HG02763 (cell line): ENCODE measurements around the gene ZNRF3.

ENCODE experiments used
- ATAC-seq: cut with Tn5 transposase; IDR thresholded peaks from one replicate; pipeline ENCODE4 v1.9.1; 2021; ENCODE audit warnings: mild to moderate bottlenecking, moderate library complexity; ENCODE audit not compliant: unreplicated experiment

ZNRF3 gene

DNA sequence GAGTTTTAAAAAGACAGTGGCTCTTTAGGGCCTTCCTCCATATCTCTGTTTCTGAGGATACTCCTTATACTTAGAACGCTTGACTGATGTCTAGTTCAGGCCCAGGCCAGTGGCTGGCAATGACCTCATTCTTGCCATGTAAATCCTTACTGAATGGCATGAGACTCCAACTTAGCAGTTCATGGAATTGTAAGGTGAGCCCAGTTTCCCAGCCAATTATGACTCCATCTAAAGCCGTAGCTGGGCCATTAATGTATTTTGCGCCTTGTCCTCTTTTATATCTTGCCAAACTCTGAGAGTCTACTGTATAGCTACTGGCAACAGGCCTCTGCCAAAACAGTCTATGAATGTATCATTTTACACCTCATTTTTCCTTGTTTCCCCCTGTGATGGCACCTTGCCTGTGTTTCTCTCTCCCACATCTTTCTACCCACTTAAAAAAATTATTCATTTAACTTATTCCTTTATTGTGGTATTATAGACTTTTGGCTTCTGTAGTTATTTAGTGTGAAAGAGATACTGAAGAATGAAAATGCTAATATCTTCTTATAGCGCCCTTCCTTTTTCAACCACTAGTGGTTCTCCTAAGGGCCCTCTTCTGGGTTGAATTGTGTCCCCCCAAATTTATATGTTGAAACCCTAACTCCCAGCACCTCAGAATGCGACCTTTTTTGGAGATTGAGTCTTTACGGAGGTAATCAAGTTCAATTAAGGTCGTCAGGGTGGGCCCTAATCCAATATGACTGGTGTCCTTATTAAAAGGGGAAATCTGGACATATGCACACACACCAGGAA lies 67.4 kb downstream of the ZNRF3 start:
- no peak for ATAC-seq

DNA sequence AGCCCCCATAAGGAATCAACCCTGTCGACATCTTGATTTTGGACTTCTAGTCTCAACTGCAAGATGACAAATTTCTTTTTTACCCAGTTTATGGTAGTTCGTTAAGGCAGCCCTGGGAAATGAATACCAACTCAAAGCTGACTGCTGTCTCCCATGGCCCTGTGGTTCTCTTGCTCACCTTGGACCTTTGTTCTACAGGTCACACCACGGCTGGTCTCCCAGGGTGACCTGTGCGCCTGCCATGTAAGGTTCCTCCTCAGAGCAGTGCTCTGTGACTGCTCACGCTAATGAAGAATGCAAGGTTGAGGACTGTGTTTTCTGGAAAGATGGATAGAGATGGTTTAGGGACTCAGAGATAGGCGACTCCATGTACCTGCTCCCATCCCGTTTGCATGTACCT lies 68.2 kb downstream of the ZNRF3 start:
- ATAC-seq: no peak

DNA sequence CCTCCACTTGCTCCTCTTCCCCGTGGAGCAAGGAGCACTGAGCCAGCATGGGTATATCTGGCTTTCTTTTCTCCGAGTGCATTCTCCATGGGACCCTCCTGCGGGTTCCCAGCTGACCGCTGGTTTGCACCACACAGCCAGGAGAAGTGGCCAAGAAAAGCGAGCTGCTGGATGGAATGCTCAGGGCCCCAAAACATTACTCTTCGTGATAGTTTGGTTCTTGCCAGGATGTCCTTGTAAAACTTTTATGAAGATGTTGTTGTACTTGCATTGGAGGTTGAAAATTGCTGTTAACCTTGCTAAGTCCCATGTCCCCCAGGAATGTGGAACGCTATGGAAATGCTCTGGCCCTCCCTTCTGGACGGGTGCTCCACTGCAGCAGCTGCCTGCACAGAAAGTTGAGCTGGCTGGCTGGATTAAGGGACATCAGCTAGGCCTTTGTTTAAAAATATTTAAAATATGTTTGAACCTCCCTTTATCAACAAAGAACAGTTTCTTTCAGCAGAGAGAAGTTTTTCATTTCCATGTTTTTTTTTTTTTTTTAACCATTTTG lies 68.7 kb downstream of the ZNRF3 start:
- no peak for ATAC-seq

DNA sequence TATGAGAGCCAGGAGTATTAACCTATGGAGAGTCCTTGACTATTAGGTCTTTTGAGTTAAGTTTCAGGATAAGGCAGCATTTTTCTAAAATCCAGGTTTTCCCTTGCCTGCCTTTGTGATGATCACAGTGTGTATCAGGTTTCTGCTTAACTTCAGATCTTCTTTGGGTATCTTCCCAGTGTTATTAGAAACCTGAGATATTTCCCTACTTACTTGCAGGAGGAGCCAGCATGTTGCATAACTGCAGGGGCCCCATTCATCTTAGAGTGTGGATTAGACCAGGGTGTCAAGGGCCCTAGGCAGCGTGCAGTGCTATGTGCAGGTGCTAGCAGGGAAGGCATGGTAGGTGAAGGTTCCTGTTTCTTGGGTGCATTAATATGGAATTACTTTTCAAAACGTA lies 69.5 kb downstream of the ZNRF3 start:
- no peak for ATAC-seq

DNA sequence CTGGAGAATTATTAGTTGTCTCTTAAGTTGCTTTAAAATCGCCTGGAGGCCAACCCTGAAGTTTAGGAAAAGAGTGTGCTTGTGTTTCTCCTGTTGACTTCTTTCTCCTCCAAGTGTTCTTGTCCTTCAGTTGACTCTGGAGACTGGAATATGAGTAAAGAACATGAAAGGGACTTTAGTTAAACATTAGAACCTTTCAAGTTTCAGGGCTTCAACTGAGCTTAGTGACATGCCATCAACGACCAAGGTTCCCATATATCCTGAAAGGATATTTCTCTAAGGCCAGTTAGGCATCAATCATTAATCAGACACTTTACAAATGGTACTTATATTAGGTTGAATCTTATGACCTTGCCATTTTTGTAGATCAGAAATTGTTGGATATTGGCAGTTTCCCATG lies 70.0 kb downstream of the ZNRF3 start:
- no peak for ATAC-seq

DNA sequence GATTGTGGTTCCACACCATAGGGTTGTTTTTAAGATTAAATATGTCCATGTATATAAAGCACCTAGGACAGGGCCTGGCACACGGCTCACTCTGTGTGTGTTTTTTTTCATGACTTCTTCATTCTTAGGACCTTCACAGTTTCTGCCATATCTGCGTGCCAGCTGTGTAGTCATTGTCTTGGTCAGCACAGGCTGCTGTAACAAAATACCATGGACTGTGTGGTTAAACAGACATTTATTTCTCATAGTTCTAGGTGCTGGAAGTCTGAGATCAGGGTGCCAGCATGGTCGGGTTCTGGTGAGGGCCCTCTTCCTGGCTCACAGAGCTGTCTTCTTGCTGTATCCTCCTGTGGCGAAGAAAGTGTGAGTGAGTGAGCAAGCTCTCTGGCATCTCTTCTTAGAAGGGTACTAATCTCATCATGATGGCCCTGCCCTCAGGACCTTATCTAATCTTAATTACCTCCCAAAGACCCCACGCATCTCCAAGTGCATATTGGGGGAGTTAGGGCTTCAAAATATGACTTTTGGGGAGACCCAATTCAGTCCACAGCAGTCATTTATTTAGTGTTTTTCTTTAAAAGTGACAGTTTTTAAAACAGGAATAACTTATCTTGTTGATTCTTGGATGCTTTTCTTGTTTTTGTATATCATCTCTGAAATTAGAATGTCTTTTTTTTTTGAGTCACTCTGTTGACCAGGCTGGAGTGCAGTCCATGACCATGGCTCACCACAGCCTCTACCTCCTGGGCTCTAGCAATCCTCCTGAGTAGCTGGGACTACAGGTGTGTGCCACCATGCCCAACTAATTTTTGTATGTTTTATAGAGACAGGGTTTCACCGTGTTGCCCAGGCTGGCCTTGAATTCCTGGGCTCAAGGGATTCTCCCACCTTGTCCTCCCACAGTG lies 70.9 kb downstream of the ZNRF3 start:
- ATAC-seq: no peak

DNA sequence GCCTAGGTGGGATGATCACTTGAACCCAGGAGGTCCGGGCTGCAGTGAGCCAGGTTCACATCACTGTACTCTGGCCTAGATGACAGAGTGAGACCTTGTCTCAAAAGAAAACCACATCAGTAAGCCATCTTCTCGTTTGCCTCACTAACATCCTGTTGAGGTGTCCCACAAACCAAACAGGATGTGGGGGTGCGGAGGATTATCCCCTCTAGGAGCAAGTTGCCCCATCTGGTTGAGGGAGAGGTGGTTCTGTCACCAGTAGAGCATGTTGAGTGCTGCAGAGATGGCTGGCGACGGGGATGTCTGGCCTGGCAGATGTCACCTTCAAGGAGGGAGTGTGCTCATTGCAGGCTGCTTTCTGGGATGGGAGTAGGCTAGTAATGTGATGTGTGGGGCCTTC lies 72.4 kb downstream of the ZNRF3 start:
- ATAC-seq: no peak

DNA sequence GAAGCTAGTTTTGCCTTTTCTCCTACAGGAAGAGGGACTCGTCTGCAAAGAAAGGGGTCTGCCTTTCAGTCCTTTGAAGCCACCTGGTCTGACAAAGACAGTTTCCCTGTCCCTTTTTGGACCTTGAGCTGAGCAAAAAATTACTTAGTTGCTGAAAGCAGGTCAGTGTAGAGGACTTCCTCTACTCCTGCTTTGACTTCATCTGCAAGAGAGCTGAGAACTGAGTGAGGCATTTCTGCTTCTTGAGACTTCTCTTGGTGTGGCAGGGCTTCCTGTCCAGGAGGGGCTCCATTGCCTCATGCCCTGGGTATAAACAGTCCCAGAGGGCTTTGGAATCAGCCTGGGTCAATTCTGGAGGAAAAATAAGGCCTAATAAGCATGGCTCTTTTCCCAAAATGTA lies 73.1 kb downstream of the ZNRF3 start:
- no peak for ATAC-seq

DNA sequence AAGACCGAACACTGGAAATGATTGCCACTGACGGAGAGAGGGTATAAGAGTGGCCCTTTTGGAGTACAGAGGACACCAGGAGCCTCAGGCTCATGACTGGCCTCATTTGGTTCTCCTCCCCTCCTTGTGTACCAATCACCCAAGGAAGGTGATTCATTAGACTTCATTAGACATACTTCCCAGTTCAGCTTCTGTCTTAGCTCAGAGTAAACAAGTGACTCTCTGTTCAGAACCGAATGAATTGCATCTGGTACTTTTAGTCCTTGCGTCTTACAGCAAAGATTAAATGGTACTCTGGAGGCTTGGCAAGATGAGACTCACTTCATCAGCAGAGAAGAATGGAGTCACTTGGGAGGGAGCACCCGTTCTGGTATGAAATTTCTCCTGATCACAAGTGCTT lies 75.2 kb downstream of the ZNRF3 start:
- ATAC-seq: no peak

DNA sequence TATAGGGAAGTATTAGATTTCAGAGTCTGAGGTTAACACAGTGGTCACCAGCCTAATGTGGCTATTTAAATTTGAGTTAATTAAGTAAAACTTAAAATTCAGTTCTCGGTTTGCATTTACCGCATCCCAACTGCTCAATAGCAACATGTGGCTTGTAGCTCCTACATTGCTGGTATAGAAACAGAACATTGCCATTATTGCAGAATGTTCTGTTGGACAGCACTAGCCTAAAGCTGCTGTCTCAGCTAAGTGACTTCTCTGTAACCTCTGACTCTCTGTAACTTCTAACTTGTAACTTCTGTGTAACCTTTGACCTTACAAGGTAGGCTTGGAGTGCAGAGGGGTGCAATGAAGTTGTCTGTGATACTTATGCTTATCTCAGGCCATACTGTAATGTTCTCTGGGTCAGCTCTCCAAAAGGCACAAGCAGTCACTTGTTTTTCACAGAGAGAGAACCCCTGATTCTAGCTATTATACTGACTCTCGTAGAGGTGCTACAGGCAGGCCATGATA lies 78.7 kb downstream of the ZNRF3 start:
- ATAC-seq: no peak

DNA sequence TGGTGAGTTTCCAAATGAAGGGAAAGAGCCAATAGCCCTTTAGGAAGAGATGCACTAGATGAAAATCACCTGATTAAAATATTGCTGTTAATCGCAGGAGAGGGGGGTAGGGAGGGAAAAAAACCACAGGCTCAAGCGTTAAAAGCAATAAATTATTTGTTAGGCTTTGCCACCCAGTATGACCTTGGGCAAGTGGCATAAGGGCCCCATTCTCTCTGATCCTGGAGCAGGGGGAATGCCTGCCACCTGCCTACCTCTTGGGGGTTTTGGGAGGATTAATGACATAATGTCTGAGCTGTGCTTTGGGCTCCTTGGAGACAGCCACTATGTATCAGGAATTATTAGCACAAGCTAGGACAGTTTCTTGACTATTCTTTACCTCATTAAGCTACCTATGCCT lies 80.0 kb downstream of the ZNRF3 start:
- no peak for ATAC-seq

DNA sequence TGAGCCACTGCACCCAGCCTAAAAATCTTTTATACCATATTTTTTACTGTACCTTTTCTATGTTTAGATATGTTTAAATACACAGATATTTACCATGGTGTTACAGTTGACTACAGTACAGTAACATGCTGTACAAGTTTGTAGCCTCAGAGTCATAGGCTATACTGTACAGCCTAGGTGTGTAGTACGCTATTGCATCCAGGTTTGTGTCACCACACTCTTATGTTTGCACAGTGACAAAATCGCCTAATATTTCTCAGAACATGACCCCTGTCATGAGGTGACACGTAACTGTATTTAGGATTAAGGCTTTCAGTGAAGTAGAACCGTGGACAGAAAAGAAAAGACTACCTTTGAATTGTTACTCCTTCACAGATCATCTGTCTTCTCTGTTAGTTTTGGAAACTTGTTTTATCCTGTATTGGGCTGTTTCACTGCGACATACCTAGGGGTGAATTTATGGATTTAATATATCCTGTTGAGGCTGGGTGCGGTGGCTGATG lies 83.8 kb downstream of the ZNRF3 start:
- no peak for ATAC-seq

DNA sequence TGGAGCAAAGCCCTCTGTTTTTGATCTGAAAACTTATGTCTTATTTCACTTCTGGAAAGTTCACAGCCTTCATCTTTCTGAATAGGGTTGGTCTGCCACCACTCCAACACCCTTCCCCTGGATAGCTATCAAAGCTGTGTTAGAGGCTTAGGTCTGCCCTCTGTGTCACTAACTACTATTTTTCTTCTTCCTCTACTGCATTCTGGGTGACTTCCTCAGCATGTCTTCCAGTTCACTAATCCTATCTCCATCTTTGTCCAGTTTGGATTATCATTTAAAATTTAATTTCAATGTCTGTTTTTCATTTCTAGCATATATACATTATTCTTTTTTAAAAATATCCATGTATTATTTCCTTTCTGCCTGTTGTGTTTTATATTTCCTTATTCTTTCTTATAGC lies 84.6 kb downstream of the ZNRF3 start:
- ATAC-seq: no peak

DNA sequence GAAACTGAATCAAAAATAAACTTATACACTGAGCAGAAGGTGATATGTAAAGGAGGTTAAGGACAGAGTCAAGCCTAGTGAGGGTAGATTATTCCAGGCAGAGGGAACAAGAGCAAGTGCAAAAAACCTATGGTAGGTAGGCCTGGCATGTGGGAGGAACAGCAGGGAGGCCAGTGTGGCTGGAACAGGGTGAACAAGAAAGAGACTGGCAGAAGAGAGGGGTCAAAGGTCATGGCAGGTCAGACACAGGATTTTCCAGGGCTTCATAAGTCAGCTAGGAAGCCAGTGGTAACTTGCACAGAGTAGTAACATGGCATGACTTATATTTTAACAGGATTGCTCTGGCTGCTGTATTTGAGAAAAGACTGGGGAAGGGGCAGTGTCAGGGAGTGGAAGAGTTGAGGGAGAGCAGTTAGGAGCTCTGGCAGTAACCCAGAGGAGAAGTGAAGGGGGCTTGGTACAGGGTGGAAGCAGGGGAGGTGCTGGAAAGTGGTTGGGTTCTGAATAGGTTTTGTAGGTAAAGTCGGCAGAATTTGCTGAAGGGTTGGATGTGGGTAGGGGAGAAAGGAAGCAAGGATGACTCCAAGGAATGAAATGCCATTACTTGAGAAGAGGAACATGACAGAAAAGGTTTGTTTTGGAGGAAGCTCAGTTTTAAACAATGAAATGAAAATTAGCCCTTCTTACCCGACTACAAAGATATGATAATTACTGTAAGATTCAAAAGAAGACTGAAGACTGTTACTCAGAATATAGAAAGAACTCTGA lies 86.2 kb downstream of the ZNRF3 start:
- ATAC-seq: no peak

DNA sequence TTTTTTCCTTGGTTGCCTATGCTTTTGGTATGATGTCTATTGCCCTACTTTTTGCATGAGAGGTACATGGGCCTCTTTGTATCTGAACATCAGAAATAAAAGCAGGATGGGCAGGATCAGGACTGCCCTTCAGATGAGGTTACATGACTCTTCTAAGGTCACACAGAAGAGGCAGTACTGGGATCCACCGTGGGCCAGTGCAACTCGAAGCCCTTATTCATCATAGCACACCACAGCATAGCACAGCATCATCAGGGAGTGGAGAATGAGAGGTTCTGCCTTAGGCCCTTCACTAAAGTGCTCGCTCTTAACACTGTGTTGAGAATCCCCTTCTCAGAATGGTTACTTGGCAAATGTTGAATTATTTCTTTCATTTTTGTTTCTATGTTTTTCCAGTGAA lies 90.0 kb downstream of the ZNRF3 start:
- ATAC-seq: no peak

DNA sequence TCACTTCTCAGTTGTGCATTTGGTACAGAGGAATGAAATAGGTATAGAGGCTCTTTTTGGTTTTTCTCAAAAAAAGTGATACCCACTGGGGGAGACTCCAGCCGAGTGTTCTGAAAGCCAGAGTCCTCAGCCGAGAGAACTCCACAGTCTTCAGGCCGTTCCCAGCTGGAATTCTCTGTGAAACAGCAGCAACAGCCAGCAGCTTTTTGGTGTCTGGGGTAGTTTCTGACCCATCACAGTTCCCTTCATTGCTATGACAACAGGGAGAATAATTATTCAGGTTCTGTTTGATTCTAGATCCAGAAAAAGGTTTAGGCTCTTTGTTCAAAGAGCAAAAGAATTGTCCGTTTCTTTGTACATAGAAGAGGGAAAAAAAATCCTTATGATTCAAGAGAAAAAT lies 93.7 kb downstream of the ZNRF3 start:
- ATAC-seq: no peak

DNA sequence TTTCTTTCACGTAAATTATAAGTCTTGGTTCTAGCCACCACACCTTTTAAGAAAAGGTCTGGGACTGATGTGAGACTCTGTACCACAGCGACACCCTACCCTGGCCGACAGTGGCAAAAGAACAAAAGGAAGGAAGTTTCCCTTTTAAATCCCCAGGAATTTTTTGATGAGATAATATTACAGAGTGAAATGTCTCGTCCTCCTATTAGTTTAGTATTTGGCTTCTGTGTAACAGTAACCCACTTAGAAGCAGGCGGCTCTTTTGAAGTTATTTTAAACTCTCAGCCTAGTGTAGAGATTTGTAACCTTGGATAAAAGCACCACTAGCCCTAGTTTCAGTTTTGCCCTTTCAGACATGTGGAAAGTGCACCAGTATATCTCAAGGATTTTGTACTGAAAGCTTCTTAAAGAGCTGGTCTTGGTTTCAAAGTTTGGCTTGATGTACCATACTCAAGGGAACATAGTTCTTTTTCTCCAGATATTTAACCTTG lies 94.2 kb downstream of the ZNRF3 start:
- no peak for ATAC-seq

DNA sequence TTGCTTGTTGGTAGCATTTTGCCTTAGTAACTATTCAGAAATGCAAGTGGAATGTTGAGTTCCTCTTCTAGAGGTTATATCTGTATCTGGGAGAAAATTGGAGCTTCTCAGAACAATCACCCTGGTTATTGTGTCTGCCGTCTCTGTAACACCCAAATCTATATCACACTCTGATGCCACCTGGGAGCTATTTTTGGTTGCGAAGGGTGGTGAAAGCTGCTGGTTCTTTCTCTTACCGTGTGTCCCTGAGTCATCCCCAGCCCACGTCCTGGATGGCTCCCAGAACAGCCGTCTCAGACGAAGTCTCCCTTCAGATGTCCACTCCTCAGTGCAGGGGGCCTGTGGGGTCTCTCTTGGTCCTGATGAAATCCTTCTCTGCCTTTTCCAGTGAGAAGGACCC lies 94.8 kb downstream of the ZNRF3 start:
- ATAC-seq: no peak

DNA sequence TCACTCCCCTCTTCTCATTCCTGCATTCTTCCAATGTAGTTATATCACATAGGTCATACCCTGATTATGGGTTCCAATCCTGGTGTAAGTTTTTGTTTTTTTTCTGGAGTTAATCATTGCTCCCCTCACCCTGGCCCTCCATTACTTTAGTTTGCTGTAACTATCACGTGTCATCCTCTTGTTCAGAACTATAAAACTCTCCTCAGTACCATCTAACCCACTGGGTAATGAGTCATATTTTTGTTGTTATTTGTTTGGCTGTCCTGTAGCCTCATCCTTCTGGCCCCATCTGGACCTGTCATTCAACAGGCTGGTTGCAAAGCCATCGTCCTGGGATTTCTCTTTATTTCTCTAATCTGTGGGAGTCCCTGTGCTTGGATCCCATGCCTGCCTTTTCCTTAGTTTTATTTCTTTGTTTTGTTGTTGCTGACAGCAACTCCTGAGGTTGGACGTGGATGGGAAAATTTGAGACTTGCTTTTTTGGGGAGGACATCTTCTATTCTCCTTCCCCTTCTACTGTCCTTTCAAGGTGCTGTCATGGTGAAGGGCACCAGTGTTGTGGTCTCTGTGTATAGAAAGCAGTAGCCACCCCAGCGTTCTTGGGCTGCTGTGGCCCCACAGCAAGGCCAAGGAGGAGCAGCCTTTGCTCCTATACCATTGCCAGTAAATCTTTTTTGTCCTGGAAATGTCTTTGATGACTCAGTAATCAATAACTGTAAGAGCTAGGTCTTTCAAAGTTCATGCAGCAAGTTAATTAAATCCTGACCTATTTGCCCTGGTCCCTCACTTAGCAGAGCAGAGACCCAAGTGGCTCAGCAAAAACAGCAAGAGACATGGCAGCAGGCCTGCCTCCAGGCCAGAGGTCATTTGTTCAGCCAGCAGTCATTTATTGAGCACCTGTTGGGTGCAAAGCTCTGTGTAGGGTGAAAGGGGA lies 95.8 kb downstream of the ZNRF3 start:
- no peak for ATAC-seq

DNA sequence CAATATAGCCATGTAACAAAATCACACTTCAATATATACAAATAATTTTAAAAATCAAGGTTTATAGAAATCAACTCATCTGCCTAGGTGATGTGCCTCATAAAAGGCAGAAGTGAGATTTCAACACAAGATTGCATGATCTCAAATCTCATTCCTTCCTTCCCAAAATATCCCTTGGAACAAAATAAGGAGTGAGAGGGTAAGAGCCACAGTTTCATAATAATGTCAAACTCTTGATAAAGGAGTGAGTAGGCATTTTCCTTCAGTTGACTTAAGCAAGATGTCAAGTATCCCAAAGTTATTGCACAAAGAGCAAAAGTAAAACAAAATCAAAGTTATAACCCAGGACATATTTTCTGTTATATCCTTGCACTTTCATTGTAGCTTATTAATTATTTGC lies 97.0 kb downstream of the ZNRF3 start:
- no peak for ATAC-seq
